Measurements from ENCODE around the gene LTBP1. TPM values are rescaled to one million over a fixed set of nuclear protein-coding genes. Genes with fewer than 3 reads are reported as not detected.
"Not testable (repeated sequence)": the region's sequence is repeated elsewhere in the genome, so short reads cannot be mapped to it uniquely, and the experiment has no call there.

Gene LTBP1
- total RNA-seq, 1 experiment from 2014 or later, result 1.2 TPM

DNA sequence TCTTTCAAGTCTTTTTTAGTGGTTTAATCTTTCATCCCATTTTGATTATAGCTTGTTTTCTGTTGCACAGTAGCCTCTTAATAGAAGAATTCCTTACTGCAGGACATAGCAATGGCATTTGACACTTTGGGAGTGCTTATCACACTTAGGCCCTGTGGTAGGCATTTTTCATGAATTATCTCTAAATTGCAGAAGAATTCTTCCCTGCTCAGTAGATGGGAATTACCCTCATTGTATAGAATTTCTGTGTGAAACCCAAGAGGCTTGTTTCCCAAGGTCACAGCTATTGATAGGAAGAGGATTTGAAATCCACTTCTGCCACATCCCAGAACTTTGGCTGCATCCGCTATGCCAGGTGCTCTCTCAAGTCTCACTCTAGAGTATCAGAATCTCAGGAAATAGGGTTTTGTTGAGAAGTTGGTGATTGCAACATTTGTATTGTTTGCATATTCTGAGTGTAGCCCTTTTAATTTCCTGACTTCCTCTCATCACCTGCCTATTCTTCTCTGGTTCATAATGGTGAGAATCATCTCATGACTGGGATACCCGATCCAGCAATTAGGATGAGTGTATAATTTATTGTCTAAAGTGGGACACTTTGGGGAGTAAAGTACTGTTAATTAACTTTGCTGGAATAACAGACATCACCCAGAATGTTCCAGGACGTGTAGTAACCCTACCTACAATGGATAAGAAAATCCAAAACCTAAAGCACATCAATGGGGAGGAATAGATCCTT lies 274.5 kb downstream of the LTBP1 start:
- no peak for DNase-seq (ENCODE audit: low spot score)

DNA sequence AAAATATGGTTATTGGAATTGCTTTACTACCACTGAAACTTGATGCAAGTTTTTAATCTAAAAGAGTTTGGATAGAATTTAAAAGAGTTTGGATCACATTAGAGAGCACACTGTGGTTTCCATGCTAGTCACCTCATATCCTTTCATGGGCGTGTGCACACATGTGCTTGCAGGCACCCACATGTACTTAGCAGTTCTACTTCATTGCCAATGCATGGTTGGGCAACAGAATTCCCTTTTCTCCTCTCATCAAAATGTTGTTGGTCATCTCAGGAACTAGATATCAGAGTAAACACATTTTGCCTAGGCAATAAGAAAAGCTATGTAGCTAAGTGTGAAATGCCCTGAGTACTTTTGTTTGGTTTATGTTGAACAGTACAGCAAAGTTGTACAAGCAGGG lies 275.6 kb downstream of the LTBP1 start:
- no peak for DNase-seq (ENCODE audit: low spot score)

DNA sequence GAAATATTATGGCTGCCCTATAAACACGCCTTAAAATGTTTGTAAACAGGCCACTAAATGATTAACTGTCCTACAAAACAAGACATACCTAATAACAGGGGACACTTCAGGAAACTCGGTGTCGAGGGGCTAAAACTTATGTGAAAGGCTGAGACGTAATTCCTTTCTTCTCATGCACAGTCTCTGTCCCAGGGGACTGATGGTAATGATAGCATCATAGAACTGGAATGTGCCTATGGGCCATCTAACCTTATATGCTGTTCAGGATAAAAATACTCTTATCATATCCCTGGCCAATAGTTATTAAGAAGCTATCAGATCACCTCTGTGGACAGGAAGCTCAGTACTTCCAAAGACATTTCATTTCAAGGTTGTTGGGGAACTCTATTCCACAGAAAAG lies 277.1 kb downstream of the LTBP1 start:
- DNase-seq (ENCODE audit: low spot score), result no peak

DNA sequence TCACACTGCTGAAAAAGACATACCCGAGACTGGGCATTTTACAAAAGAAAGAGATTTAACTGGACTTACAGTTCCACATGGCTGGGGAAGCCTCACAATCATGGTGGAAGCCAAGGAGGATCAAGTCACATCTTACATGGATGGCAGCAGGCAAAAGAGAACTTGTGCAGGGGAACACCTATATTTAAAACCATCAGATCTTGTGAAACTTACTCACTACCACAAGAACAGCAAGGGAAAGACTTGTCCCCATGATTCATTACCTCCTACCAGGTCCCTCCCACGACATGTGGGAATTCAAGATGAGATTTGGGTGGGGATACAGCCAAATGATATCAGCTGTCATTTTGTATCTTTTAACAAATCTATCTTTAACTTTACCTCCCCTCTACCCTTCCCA lies 278.6 kb downstream of the LTBP1 start:
- DNase-seq (ENCODE audit: low spot score), result no peak

DNA sequence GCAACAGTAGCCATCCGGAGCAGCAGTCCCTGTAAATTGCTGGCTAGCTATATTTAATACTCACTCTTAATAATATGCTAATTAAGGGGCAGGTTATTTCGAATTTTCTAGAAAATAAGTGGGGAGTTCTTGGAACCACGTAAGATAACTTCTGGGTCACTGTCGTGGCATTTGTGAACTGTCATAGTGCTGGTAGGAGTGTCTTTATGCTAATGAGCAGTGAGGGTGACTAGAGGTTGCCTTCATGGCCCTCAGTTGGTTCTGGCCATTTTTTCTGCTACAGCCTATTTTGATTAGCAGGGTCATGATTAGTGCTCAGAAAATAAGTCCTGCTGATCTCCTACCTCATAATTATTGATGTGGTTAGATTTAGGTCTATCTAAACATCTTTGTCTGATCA lies 279.8 kb downstream of the LTBP1 start:
- DNase-seq (ENCODE audit: low spot score), result no peak

DNA sequence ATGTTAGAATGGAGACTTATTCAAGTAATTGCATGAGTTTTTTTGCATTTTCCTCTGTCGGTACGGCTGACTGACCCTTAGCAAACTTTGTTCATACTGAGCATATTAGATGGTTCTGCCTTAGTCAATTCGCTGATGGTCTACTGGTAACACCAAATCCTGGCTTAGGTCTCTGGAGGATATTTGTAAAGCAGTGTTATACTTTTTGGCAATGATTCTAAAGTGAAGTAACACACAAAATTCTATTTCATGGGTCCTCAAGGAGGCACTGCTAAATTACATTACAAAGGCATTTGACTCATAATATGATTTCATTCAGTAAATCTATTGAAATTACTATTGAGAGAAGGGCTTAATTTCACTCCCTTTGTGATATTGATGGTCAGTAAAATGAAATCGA lies 282.9 kb downstream of the LTBP1 start:
- DNase-seq (ENCODE audit: low spot score), result no peak

DNA sequence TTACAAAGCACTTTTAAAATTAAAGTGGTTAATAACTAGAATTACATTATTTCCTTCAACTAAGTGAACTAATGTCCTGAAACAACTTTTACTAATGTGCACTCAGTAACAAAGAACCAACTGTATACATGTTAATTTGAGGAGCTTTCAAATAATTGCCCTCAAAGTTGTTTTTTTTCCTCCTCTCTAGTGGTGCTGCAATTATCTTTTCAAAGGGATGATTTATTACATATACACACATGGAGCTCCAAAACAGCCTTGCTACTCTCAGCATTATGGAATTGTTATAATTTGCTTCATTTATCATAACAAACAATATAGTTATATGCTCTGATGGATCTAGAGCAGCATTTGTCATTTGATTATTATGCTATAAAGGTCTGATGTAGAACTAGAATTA lies 283.4 kb downstream of the LTBP1 start:
- DNase-seq (ENCODE audit: low spot score), result no peak

DNA sequence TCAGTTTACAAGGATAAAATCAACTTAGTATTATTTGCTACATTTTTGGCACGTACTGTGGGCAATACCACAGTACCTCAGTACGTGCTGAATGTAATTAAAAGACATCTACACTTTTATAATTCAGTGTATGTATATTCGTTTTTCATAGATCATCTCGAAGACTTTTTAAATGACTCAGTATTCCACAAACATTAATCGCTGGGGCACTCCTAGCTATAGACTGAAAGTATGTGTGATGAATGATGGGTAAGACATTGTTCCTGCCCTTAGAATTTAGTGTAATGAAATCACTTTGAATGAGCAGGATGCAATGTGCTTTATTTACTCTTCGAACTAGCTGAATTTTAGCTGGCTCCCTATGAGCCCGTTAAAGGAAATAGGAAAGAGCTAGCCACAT lies 284.1 kb downstream of the LTBP1 start:
- no peak for DNase-seq (ENCODE audit: low spot score)

DNA sequence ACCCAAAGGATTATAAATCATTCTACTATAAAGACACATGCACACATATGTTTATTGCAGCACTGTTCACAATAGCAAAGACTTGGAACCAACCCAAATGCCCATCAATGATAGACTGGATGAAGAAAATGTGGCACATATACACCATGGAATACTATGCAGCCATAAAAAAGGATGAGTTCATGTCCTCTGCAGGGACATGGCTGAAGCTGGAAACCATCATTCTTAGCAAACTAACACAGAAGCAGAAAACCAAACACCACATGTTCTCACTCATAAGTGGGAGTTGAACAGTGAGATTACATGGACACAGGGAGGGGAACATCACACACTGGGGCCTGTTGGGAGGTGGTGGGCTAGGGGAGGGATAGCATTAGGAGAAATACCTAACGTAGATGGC lies 288.8 kb downstream of the LTBP1 start:
- not testable (repeated sequence) for DNase-seq (ENCODE audit: low spot score)

DNA sequence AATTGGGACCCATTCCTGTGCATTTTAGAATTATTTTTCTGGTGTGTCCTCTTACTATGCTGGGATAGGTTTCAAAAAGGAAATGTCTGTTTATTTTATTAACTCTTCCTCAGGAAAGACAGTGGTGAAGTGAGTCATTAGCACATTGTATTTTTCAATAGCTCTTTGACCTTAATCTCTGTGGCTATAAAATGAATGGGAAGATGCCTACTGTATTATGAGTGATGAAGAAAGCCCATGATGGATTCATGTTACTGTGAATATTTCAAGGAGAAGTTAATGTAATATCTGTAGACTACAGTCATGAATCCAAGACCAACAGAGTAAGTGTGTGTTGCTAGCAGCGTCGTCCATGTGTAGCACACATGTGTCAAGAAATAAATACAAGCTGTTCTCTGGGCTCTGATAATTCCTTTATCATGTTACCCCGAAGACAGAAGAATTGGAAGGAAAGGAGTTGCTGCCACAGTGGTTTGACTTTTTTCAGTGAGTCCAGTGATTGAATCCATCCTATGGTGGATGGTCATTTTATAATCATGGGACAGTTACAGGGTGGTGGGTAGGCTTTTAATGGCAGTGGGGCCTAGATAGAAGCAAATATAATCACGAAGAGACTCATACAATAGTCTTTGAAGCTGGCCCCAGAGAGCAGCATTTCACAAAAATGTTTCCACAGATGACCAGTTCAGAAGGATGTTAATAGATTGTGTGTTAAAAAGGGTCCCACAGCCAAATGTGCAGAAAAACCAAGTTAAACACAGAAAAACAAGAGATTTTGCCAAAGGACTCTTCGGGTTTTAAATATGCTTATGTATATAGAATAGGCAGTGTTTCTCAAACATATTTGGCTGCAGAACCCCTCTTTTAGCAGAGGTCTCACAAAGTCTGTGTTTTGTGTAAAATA lies 290.0 kb downstream of the LTBP1 start:
- DNase-seq (ENCODE audit: low spot score), result no peak

DNA sequence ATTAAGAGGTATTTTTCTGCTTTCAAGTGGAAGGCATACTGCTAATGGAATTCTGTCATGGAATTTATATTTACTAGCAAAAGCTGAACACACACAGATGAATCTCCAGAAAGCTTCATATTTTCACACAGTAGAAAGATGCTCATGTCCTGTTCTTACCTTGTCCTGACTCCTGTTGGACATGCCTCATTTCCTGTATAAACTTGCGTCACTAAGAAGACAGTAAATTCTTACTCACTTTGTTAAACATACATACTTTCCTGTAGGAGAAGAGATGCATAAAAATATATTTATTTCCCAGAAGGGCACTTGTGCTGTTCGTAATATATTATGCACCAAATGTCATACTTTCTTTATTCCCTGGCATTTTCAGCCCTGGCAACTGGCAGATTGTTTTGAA lies 291.4 kb downstream of the LTBP1 start:
- DNase-seq (ENCODE audit: low spot score), result no peak

DNA sequence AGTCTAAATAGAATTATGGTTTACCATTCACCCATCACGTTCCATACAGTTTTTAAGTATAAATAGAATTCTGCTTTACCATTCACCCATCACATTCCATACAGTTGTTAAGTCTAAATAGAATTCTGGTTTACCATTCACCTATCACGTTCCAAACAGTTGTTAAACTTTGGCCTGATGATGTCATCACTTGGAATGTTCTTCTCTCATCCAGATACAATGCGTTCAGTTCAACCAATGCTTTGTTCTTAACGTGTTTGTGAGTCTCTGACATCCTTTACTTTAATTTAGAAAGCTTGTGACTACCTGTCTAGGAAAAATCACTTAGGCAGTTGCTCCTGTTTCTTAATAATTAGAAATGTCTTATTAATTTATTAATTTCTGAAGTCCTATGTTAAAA lies 293.4 kb downstream of the LTBP1 start:
- peak; percentile 10 for DNase-seq (ENCODE audit: low spot score)

DNA sequence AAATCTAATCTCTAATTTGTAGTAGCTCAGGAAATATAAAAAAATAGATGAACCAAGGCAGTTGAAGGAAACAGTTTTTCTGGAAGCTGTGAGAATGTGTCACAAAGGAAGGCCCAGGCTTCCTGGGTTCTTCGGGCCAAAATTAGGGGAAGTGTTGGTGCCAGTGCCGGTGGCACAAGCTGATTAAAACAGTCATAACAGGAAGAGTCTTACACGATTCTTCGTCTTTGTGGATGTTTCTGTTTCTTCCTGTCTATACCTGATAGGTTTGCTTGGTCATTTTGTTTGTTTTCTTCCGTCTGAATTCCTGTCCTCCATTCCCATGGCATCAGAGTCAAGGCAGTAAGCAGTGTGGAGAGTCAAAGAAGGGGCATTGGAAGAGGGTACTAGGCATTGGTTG lies 294.3 kb downstream of the LTBP1 start:
- no peak for DNase-seq (ENCODE audit: low spot score)

DNA sequence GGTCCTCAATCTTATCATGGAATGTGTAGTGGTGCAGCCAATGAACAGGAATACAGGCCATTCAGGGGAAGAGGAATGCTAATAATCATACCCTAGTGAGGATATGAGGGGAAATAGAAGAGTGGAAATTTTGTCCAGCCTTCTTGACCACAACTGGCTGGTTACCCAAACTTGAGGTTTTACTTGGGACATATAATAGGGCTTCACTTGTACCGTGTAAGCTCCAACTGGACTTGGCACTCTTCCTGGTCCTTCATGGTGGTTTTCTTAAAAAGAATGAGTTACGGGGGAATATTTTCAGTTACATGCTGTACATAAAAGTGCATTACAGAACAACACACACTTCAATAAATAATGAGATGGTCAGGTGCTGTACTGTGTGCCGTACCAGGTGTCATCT lies 294.8 kb downstream of the LTBP1 start:
- no peak for DNase-seq (ENCODE audit: low spot score)

DNA sequence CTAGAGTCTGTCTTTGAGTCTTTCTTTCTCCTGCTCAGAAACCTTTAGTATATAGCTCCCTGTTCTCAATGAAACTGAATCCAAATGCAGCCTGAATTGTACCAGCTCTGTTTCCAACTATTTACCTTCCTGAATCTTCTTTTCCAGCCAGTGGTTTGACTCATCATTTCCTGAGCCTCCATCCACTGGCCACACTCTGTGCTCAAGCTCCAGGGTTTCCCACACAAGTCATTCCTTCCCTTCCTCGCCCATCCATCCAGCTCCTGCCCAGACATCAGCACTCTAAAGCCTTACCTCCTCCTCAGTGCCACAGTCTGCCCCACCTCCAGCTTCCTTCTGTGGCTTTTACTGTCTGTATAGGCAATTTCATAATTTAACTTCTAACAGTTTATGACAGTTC lies 296.1 kb downstream of the LTBP1 start:
- DNase-seq (ENCODE audit: low spot score), result no peak

DNA sequence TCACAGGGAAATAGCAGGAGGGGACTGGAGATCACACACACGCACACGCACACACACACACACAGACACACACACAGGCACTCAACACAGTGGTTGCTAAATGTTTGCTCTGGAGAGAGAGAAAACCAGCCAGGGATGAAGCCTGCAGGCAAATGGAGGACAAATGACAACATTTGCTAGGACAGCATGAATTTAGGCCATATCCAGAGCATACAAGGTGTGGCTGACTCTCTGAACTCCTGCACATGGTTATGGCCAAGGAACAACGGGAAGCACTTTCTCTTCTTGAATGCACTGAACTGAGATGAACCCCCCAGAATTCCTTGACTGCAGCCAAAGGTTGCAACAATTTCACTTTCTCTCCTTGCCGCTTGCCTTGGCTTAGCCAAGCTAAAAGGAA lies 299.7 kb downstream of the LTBP1 start:
- DNase-seq (ENCODE audit: low spot score), result no peak

DNA sequence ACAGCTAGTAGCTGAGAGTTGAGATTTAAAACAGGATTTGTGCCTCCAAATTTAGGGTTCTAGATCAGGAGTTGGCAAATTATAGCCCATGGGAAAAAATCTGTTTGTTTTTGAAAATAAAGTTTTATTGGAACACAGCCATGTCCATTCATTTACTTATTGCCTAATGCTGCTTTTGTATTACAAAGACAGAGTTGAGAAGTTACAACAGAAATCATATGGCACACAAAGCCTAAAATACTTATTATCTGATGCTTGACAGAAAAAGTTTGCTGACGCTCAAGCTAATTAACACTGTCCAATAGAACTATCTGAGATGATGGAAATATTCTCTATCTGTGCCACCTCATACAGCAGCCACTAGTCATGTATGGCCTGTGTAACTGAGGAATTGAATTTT lies 300.6 kb downstream of the LTBP1 start:
- DNase-seq (ENCODE audit: low spot score), result no peak

DNA sequence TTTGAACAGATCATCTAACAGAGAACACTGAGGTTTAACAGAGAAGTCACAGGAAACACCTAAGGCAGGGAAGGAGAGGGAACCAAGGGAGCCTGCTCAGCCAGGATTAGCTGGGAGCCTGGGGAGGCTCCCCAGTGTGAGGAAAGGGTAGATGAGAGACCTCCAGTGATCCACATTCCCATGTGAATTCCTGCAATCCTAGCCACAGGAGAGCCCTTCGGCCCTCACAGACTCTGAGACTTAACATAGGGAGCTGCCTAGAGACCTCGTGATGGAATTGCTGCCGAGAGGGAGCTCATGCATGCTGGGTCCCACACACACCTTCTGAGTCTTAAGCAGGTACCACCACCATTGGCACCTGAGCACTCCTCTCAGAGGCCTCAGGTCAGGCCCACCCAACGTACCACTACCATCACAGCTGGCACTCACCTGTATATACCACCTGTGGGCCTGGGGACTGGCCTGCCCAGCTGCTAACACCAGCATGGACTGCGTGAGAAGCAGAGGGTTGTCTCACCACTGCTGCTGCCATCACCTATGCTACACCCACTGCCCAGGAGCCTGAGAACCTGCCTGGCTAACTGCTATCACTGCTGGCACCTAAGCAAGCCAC lies 303.8 kb downstream of the LTBP1 start:
- no peak for DNase-seq (ENCODE audit: low spot score)

DNA sequence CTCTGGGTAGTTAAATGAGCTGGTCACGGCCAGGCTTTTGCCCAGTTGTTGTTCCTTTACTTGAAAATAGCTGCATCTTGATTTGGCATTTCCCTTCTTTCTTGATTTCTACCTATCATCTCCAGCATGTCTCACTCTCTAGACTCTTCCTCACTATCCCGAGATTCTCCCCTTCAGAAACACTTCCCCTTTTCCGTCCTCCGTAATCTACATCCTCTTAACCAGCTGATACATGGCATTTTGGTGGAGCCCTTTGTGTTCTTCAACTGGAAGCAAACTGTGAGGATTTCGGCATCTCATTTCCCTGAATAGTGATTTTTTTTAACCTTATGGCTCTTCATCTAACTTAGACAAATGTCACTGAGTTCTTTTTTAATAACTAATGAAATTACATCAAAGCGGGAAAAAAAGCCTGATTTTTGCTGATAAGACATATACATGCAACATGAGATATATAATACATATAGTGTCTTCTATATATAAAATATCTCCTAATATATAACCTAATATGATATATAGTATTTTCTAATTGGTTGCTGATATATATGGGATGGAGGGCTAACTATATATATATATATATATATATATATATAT lies 309.5 kb downstream of the LTBP1 start:
- no peak for DNase-seq (ENCODE audit: low spot score)

DNA sequence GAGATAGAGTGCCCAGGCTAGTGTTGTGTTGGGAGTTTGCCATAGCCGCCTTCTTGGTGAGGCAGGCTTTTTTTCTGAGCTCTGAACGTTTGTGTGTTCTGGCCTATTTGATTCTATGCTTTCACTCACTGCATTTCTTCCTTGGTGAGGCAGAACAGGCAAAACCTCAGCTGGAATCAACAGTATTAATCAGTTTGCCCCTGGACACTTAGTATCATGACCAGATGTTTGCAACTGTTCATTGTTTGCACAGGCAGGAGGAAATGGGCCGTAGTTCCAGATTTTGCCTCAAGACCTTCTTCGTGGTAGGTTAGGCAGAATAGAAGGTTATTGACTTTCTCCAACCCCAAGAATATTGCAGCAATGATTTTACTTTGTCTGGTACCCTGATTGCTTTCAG lies 311.6 kb downstream of the LTBP1 start:
- DNase-seq (ENCODE audit: low spot score), result no peak

DNA sequence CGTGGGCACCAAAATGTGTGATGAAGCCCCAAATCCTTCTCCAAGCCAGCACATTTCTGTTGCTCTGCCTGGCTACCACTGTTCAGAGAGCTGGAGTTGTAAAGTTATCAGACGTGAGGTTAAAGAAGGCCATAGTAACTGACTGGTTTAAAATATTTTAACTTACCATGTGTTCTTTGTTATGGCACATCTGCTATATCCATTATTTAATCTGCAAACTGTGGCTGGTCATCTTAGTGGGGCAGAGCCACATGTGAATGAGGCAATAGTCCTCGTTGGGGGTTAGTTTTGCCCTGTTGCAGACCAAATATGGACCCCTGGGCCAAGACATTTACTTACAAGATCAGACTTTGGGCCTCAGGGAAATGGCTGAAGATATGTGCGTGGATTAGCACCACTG lies 315.3 kb downstream of the LTBP1 start:
- no peak for DNase-seq (ENCODE audit: low spot score)

DNA sequence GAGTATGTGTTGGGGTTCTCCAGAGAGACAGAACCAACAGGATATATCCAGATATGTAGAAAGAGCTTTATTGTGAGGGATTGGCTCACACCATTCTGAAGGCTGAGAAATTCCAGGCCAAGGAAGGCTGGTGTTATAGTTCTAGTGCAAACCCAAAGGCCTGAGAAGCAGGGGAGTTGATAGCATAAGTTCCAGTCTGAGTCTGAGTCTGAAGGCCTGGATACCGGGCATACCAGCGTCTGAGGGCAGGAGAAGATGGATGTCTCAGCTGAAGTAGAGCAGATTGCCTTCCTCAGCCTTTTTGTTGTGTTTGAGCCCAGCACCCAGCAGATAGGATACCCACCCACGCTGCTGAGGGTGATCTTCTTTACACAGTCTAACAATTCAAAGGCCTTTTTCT lies 318.0 kb downstream of the LTBP1 start:
- no peak for DNase-seq (ENCODE audit: low spot score)
